Measurements from ENCODE around the gene KRTAP3-2. TPM values are rescaled to one million over a fixed set of nuclear protein-coding genes. Genes with fewer than 3 reads are reported as not detected.
"Not testable (repeated sequence)": the region's sequence is repeated elsewhere in the genome, so short reads cannot be mapped to it uniquely, and the experiment has no call there.

KRTAP3-2 gene
- not detected in 2 replicates for total RNA-seq

GRCh38 chr17:40999563-40999962 is at the start of gene KRTAP3-2:
TSS of gene KRTAP3-2 (minus strand) at chr17:40999906. CDS start at chr17:40999853, 53 bp downstream.
- DNase-seq (ENCODE audit: low read depth, low spot score): not testable (repeated sequence)

DNA sequence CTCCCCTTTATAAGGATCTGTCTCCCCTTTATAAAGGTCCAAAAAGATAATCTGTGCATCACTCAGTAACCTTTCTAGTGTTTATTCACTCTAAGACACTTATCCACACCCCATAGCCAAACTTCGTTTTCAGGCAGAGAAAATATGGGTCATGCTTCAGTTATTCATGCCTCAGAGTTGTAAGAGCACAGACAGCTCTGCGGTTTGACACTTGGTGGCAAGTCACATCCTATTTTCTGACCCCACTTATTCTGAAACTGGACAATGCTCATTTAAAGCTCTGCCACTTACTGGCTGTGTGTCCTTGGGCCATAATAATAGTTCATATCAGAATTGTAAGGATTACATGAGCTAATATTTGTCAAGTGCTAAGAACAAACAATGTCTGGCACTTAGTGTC is 49.4 kb upstream of the KRTAP3-2 start:
- no peak for DNase-seq (ENCODE audit: low read depth, low spot score)

DNA sequence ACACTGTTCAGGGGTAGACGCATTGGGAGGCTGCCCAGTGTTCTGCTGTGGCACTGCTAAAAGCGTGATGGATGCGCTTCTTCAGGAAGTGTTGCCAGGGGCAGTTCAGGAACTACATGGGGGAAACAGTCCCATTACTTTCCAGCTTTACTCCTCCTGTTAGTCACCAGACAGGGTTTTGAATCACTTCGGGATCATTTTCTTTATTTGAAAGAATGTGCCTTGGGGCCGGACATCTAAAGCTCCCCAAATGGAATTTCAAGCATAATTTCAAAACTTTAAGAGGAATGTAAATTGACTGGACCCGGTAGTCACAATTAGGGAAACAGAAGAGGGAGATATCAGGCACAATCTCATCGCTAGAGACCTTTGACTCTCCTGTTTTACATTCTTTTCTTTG is 48.7 kb upstream of the KRTAP3-2 start:
- no peak for DNase-seq (ENCODE audit: low read depth, low spot score)

DNA sequence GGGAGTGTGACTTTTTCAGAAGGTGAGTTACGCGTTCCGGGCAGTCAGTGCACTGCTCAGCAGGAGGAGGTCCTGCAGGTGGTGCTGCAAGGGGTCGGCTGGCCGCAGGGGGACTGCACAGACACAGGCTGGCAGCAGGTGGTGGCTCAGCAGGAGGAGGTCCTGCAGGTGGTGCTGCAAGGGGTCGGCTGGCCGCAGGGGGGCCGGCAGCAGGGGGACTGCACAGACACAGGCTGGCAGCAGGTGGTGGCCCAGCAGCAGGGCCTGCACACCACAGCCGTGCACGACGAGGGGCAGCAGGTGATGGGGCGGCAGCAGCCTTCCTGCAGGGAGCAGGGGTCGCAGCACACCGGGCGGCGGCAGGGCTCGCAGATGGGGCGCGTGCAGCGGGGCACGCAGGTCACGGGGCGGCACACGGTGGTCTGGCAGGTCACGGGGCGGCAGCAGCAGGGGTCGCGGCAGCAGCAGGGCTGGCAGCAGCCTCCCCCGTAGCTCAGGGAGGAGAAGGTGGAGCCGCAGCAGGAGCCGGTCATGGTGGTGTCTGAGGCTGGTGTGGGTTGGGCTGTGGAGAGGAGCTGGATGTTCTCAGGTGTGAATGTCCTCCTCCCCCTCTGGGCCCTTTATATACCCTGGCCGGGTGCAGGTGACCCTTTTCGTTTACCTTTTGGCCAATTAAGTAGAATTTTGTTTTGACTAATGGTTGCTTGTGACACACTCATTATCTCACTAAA is 47.2 kb upstream of the KRTAP3-2 start, which contains the start of gene KRTAP2-1:
TSS of gene KRTAP2-1 (minus strand) at position 582 of the 731 bp plus-strand sequence. CDS start at position 533, 49 bp downstream.
- not testable (repeated sequence) for DNase-seq (ENCODE audit: low read depth, low spot score)

DNA sequence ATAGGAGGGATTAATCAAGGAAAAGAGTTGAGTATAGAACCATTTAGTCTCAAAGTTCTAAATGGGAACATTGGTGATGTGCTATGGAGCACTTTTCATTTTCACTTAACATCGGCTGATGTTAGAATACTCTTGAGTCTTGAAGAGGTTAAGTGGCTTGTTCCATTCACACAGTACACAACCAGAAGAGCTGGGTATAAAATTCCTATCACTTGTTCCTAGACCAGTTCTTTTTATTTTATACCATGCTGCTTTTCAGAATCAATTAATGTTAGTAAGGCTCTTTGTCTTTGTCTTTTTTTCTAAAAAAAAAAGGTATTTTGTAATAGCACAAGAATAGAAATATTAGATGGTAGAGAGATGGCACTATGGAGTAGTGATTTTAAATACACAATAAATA is 43.2 kb upstream of the KRTAP3-2 start:
- no peak for DNase-seq (ENCODE audit: low read depth, low spot score)

DNA sequence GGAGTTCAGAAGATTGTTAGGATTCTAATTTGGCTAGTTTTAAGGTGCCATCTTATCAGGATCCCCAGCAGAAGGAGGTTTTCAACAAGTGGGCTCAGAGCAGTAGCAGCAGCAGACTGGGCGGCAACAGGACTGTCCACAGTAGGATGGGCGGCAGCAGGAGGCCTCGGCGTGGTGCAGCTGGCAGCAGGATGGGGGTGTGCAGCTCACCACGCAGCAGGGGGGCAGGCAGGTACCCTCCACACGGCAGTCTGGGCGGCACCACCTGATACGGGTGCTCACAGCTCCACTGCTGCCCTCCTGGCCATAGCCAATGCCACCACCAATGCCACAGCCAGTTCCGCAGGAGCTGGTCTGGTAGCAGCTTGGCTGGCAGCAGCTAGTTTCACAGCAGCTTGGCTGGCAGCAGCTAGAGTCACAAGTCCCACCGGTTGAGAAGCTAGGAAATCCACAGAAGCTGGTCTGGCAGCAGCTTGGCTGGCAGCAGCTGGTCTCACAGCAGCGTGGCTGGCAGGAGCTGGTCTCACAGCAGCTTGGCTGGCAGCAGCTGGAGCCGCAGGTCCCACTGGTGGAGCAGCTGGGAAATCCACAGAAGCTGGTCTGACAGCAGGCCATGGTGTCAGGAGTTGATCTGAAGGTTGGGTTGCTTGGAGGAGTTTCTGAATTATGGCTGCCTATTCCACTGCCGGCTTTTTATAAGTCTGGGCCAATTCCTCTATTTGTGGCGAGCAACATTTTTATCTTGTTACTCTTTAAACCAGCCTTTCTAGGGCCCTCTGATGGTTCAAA is 41.3 kb upstream of the KRTAP3-2 start, which contains the start of gene KRTAP1-1:
TSS of gene KRTAP1-1 (minus strand) at position 668 of the 789 bp plus-strand sequence. CDS start at position 615, 53 bp downstream.
- DNase-seq (ENCODE audit: low read depth, low spot score): not testable (repeated sequence)

DNA sequence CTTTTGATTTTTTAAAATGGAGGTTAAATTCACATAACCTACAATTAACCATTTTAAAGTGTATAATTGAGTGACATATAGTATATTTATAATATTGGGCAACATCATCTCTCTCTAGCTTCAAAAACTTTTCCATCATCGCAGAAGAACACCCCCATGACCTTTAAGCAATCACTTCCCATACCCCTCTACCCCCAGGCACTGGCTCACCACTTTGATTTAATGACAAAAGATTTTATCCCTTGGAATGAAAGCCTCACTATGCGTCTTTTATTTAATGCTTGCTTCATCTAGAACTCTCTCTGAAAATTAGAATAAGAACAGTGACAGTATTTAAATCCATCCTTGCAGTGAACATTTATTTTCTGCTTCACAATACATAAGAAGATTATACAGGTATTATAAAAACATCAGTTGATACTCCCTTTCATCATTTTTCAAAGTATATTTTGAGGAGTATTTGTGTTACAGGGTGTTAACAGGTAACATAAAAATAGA is 38.2 kb upstream of the KRTAP3-2 start:
- DNase-seq (ENCODE audit: low read depth, low spot score): no peak

- DNase-seq (ENCODE audit: low read depth, low spot score): not testable (repeated sequence)
These were observed 34.7 kb upstream of the KRTAP3-2 start, which contains the start of gene KRTAP1-3 for GRCh38 chr17:41034346-41034935. TSS of gene KRTAP1-3 (minus strand) at chr17:41034874. CDS start at chr17:41034821, 53 bp downstream.

DNA sequence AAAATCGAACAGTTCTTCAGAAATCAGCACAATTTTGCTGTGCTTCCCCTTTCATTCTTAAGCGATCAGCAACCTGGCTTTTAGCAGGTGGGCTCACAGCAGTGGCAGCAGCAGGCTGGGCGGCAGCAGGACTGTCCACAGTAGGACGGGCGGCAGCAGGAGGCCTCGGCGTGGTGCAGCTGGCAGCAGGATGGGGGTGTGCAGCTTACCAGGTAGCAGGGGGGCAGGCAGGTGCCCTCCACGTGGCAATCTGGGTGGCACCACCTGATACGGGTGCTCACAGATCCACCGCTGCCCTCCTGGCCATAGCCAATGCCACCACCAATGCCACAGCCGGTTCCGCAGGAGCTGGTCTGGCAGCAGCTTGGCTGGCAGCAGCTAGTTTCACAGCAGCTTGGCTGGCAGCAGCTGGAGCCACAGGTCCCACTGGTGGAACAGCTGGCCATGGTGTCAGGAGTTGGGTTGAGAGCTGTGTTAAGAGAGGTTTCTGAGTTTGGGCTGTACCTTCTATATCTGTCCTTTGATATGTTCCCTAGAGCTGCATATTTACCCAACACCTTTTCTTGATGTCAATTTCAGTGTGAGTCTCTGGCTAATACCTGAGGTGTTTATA is 30.0 kb upstream of the KRTAP3-2 start, which contains the start of gene KRTAP1-4:
TSS of gene KRTAP1-4 (minus strand) at position 563 of the 613 bp plus-strand sequence. CDS start at position 446, 117 bp downstream.
- DNase-seq (ENCODE audit: low read depth, low spot score): no peak

- DNase-seq (ENCODE audit: low read depth, low spot score): no peak
These were observed 27.2 kb upstream of the KRTAP3-2 start, which contains the start of gene KRTAP1-5 for GRCh38 chr17:41026715-41027471. TSS of gene KRTAP1-5 (minus strand) at chr17:41027208. CDS start at chr17:41027155, 53 bp downstream.

- no peak for DNase-seq (ENCODE audit: low read depth, low spot score)
These were observed 25.0 kb upstream of the KRTAP3-2 start for GRCh38 chr17:41024697-41025096.

- DNase-seq (ENCODE audit: low read depth, low spot score): no peak
These were observed 20.6 kb upstream of the KRTAP3-2 start for GRCh38 chr17:41020336-41020735.

- no peak for DNase-seq (ENCODE audit: low read depth, low spot score)
These were observed 19.7 kb upstream of the KRTAP3-2 start for GRCh38 chr17:41019415-41019814.

GRCh38 chr17:41018541-41018940 is 18.8 kb upstream of the KRTAP3-2 start:
- DNase-seq (ENCODE audit: low read depth, low spot score): no peak

DNA sequence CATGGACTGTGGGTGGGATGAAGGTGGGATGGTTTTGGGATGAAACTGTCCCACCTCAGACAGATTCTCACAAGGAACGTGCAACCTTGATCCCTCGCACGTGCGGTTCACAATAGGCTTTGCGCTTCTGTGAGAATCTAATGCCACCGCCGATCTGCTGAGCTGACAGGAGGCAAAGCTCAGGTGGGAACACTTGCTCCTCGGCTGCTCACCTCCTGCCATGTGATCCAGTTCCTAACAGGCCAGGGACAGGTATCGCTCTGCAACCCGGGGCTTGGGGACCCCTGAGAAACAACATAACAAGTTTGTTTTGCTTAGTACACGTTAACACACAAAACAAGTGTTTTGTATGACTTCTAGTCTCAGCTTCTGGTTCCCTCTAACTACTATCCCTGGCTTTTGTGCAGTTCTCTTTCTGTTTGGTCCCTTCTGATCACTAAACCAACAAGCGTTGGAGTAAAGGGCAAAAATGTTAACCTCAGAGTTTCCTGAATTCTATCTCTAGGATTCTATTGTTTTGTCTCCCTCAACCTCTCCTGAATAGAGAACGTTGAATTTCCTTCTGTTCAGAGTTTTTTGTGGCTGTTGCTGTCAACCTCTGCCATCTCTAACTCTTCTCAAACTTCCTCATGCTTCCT is 17.0 kb upstream of the KRTAP3-2 start:
- DNase-seq (ENCODE audit: low read depth, low spot score): no peak

DNA sequence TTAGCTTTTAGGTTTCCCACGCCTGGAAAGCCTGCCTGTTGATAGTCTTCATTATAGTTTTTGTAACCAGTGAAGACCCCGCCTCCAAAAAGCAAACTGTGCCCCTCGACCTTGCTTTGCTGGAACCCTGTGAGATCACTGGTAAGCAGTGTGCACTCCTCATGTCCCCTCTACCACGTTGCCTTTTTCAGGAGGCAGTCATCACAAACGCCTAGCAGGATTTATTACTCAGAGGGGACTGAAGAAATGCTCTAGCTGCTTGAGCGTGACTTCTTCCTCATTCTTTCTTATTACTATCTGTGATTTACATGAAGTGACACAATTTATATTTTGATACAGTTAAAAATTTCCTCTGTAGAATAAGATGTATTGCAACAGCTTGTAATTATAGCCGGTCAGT is 15.7 kb upstream of the KRTAP3-2 start:
- DNase-seq (ENCODE audit: low read depth, low spot score): no peak

DNA sequence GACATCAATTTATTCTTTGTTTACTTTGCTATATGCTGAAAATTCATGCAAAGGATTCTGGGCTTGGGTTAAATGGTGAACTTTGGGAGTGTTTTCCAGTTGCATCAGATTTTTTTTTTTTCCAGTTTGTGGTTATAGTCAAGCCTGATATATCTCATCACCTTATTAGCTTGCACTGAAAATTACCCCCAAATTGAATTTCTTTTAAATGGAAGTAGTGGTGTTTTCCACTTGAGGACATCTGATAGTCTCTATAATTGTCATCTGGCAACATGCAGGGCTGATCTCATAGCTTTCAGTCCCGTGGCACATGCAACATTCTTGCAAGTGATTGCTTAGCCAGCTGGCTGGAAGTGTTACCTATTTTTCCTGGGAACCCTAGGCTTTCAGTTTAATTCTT is 13.9 kb upstream of the KRTAP3-2 start:
- DNase-seq (ENCODE audit: low read depth, low spot score): no peak

- no peak for DNase-seq (ENCODE audit: low read depth, low spot score)
These were observed 13.5 kb upstream of the KRTAP3-2 start for GRCh38 chr17:41013181-41013580.

DNA sequence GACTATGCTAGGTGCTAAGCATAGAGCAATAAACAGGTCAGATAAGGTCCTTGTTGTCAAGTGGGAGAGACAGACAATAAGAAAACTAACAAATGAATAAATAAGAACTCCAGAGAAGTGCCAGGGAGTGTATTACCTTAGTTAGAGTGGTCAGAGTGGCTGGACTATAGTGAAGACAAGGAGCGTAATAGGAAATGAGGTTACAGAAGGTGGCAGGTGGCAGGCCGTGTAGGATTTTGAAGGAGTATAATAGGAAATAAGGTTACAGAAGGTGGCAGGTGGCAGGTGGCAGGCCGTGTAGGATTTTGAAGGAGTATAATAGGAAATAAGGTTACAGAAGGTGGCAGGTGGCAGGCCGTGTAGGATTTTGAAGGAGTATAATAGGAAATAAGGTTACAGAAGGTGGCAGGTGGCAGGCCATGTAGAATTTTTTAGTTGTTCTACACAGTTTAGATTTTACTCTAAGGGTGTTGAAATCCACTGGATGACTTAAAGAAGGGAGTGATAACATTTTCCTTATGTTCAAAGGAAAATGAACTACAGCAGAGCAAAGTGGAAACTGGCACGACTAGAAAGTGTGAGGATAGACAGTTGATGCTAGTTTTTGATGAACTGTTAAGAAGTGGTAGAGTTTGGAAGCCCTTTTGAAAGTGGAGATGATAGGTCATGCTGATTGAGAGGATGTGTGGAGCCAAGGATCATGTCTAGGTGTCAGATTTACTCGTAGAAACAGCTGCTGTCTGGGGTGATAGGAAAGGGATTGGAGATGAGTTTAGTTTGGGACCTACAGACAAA is 12.8 kb upstream of the KRTAP3-2 start:
- no peak for DNase-seq (ENCODE audit: low read depth, low spot score)

Measured in pulmonary artery endothelial cell (primary cell).